Astrocyte (in vitro differentiated cells and primary cell): ENCODE results near the gene MORC2. TPM values are rescaled to one million over a fixed set of nuclear protein-coding genes. Genes with fewer than 3 reads are reported as not detected.

ENCODE experiments used
- DNase-seq: peaks from one replicate; pipeline ENCODE4 v3.0.0-alpha.2; 2010; ENCODE audit warnings: low read depth
- FAIRE-seq: peaks from 2 replicates; lab custom pipeline; 2011; peaks lifted over from hg19 to GRCh38; lab: Jason Lieb, UNC
- H2AFZ ChIP-seq: 2 replicates; pipeline ENCODE4 v1.6.0; 2012; ENCODE audit warnings: low read depth, low read length, inconsistent platforms
- H3K27ac ChIP-seq: 2 replicates; pipeline ENCODE4 v1.5.1; 2011; ENCODE audit warnings: low read depth, low read length, inconsistent platforms
- H3K27me3 ChIP-seq: 2 replicates; pipeline ENCODE4 v1.6.0; 2011; ENCODE audit warnings: low read length, inconsistent platforms; ENCODE audit not compliant: insufficient read depth
- H3K36me3 ChIP-seq: 2 replicates; pipeline ENCODE4 v1.5.1; 2011; ENCODE audit warnings: low read length, inconsistent platforms; ENCODE audit not compliant: insufficient read depth
- H3K4me1 ChIP-seq: 2 replicates; pipeline ENCODE4 v1.5.1; 2011; ENCODE audit warnings: low read length, inconsistent platforms; ENCODE audit not compliant: insufficient read depth
- H3K4me2 ChIP-seq: 2 replicates; pipeline ENCODE4 v1.6.0; 2012; ENCODE audit warnings: low read length, inconsistent platforms
- H3K4me3 ChIP-seq: 2 replicates; pipeline ENCODE4 v1.5.1; 2011; ENCODE audit warnings: low read depth, mild to moderate bottlenecking, low read length, inconsistent platforms; ENCODE audit not compliant: insufficient read depth
- H3K79me2 ChIP-seq: 2 replicates; pipeline ENCODE4 v1.6.0; 2012; ENCODE audit warnings: mild to moderate bottlenecking, low read length, inconsistent platforms; ENCODE audit not compliant: insufficient read depth
- H3K9ac ChIP-seq: 2 replicates; pipeline ENCODE4 v1.6.0; 2012; ENCODE audit warnings: mild to moderate bottlenecking, low read length, inconsistent platforms
- H3K9me3 ChIP-seq: 2 replicates; pipeline ENCODE4 v1.5.1; 2012; ENCODE audit warnings: low read depth, mild to moderate bottlenecking, low read length, inconsistent platforms; ENCODE audit not compliant: insufficient read depth
- H4K20me1 ChIP-seq: 2 replicates; pipeline ENCODE4 v1.6.0; 2012; ENCODE audit warnings: low read length, inconsistent platforms; ENCODE audit not compliant: insufficient read depth
- H3K27ac Mint-ChIP-seq: one replicate; pipeline ENCODE4 v1.8.0; 2021; ENCODE audit warnings: mild to moderate bottlenecking, mixed read lengths; ENCODE audit not compliant: unreplicated experiment
- H3K27me3 Mint-ChIP-seq: one replicate; pipeline ENCODE4 v1.8.0; 2021; ENCODE audit warnings: low read depth, mixed read lengths; ENCODE audit not compliant: unreplicated experiment
- H3K36me3 Mint-ChIP-seq: one replicate; pipeline ENCODE4 v1.8.0; 2021; ENCODE audit warnings: low read depth, mixed read lengths; ENCODE audit not compliant: unreplicated experiment
- H3K4me1 Mint-ChIP-seq: one replicate; pipeline ENCODE4 v1.8.0; 2021; ENCODE audit warnings: low read depth, mixed read lengths; ENCODE audit not compliant: unreplicated experiment
- H3K4me3 Mint-ChIP-seq: one replicate; pipeline ENCODE4 v1.8.0; 2021; ENCODE audit warnings: mild to moderate bottlenecking, moderate library complexity, mixed read lengths; ENCODE audit not compliant: unreplicated experiment
- H3K9me3 Mint-ChIP-seq: one replicate; pipeline ENCODE4 v1.8.0; 2021; ENCODE audit warnings: mild to moderate bottlenecking, mixed read lengths; ENCODE audit not compliant: unreplicated experiment
- CTCF ChIP-seq: IDR thresholded peaks from 2 replicates; pipeline ENCODE4 v1.5.1; 2011; ENCODE audit warnings: low read depth, mild to moderate bottlenecking, inconsistent platforms, low read length, moderate library complexity; ENCODE audit not compliant: insufficient read depth
- EZH2 ChIP-seq: IDR thresholded peaks from 2 replicates; pipeline ENCODE4 v1.6.1; 2012; ENCODE audit warnings: mild to moderate bottlenecking, low read length, inconsistent platforms; ENCODE audit not compliant: insufficient read depth
- total RNA-seq: library from RNA; stranded (reverse); gene quantifications from 2 replicates; pipeline ENCODE4 v1.2.1, GENCODE V29; 2021

Gene MORC2
- total RNA-seq, 1 donor from 2014 or later = 45.9 TPM

GRCh38 chr22:30945653-30946052 lies 22.9 kb downstream of the MORC2 start:
- no peak overlapping the region for H3K27ac ChIP-seq
- Mint-ChIP-seq H3K9me3 (no peaks in the 10 kb centered on the region), H3K27ac (no peak overlapping the region), H3K4me3 (peak overlapping the region; percentile 61), H3K27me3 (no peaks in the 10 kb centered on the region), H3K4me1 (peaks cover 16% of the 10 kb centered on the region), H3K36me3 (peaks cover 48% of the 10 kb centered on the region)
- no peak overlapping the region for H3K9ac ChIP-seq
- no peaks in the 10 kb centered on the region for H3K4me1 ChIP-seq
- no peak overlapping the region for H2AFZ ChIP-seq
- no peaks in the 10 kb centered on the region for H3K79me2 ChIP-seq
- no peak for TF ChIP-seq EZH2
- TF ChIP-seq CTCF = no peak
- H3K4me3 ChIP-seq = no peak overlapping the region
- H3K4me2 ChIP-seq = no peak overlapping the region
- DNase-seq (no peak), FAIRE-seq (no peak)
- H4K20me1 ChIP-seq = peaks cover 46% of the 10 kb centered on the region
- peaks cover 78% of the 10 kb centered on the region for H3K36me3 ChIP-seq
- H3K27me3 ChIP-seq = no peaks in the 10 kb centered on the region
- no peaks in the 10 kb centered on the region for H3K9me3 ChIP-seq

- Mint-ChIP-seq H3K27me3 (no peaks in the 10 kb centered on the region), H3K9me3 (no peaks in the 10 kb centered on the region), H3K27ac (no peak overlapping the region), H3K4me3 (no peak overlapping the region), H3K4me1 (peaks cover 16% of the 10 kb centered on the region), H3K36me3 (peaks cover 41% of the 10 kb centered on the region)
- Histone ChIP-seq H3K9ac (no peak overlapping the region), H3K27me3 (no peaks in the 10 kb centered on the region), H2AFZ (no peak overlapping the region), H4K20me1 (peaks cover 43% of the 10 kb centered on the region), H3K79me2 (no peaks in the 10 kb centered on the region), H3K4me2 (no peak overlapping the region), H3K36me3 (peaks cover 78% of the 10 kb centered on the region), H3K9me3 (no peaks in the 10 kb centered on the region), H3K4me1 (no peaks in the 10 kb centered on the region), H3K27ac (no peak overlapping the region), H3K4me3 (no peak overlapping the region)
- DNase-seq = no peak
- no peak for FAIRE-seq
- TF ChIP-seq CTCF (no peak), EZH2 (no peak)
Measured at GRCh38 chr22:30944986-30945385, 23.6 kb downstream of the MORC2 start.

GRCh38 chr22:30943368-30943767 lies 25.2 kb downstream of the MORC2 start:
- Histone ChIP-seq H3K4me1 (no peaks in the 10 kb centered on the region), H3K9ac (no peak overlapping the region), H4K20me1 (peaks cover 27% of the 10 kb centered on the region), H2AFZ (no peak overlapping the region), H3K36me3 (peaks cover 82% of the 10 kb centered on the region), H3K79me2 (peaks cover 2% of the 10 kb centered on the region), H3K4me3 (no peak overlapping the region), H3K27ac (no peak overlapping the region), H3K4me2 (no peak overlapping the region), H3K27me3 (no peaks in the 10 kb centered on the region), H3K9me3 (no peaks in the 10 kb centered on the region)
- TF ChIP-seq CTCF (no peak), EZH2 (no peak)
- no peak overlapping the region for H3K27ac Mint-ChIP-seq
- H3K9me3 Mint-ChIP-seq = no peaks in the 10 kb centered on the region
- peaks cover 10% of the 10 kb centered on the region for H3K4me1 Mint-ChIP-seq
- H3K4me3 Mint-ChIP-seq = no peak overlapping the region
- H3K36me3 Mint-ChIP-seq = peaks cover 38% of the 10 kb centered on the region
- no peaks in the 10 kb centered on the region for H3K27me3 Mint-ChIP-seq
- DNase-seq (no peak), FAIRE-seq (no peak)
